CD4-positive, alpha-beta T cell treated with Interleukin-2 at 100 ng/mL for 4 hours (primary cell): ENCODE results near the gene PTGDR2.

Experiments used
- DNase-seq: peaks from one replicate; pipeline ENCODE4 v3.0.0-alpha.2; 2020; ENCODE audit warnings: low spot score

PTGDR2 gene

DNA sequence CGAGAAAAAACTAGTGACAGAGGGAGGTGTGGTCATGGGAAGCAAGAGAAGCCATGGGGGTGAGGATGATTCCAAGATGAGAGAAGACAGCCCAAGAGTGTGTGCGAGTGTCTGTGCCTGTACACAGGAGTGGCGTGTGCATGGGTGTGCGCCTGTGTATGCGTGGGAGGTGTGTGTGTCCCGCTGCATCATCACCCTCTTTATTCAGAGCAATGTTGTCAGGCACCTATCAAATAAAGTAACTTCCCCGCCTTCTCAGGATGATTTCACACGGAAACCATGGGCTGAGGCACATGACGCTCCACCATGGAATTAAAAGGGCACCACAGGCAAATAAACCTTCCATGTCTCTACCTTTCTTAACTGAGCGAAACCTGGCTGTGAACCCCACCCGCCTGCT, 46.1 kb downstream of the PTGDR2 start:
- DNase-seq, result no peak

GRCh38 chr11:60809249-60809648, 46.5 kb downstream of the PTGDR2 start:
- DNase-seq, result no peak

DNA sequence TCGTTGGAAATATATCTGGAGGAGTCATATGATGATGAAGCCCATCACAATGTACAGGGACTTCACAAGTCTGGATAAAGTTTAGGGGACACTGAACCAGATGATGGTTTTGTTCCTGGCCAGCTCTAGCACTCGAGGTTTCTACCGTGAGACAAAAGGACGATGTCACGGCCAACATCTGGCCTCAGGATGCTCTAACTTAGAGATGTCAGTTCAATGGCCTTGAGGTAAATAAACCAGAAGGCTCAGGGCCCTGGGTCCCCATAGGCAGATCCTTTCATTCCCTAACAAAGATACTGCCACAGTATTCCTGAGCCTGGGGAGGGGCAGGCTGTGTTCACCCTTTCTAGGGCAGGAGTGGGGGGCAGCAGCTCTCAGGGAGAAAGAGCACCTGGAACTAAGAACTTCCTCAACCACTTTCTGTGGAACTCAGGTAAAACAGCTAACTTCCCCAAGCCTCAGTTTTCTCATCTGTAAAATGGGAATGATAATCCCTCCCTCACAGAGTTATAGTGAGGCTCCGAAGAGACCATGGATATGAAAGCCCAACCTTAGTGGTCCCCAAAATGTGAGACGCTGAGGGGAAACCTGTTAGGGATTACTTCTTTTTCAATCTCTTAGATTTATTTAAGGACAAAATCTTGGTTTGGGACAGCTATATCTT, 52.3 kb downstream of the PTGDR2 start:
- no peak for DNase-seq

- DNase-seq, result no peak
Measured at GRCh38 chr11:60801194-60801593, 54.6 kb downstream of the PTGDR2 start.
